ENCODE results near the gene TMEM170A.
A peak's percentile ranks its signal among the peaks of the same experiment; 100 is the strongest.
"Not testable (repeated sequence)": the region's sequence is repeated elsewhere in the genome, so short reads cannot be mapped to it uniquely, and the experiment has no call there.

The TMEM170A gene

DNA sequence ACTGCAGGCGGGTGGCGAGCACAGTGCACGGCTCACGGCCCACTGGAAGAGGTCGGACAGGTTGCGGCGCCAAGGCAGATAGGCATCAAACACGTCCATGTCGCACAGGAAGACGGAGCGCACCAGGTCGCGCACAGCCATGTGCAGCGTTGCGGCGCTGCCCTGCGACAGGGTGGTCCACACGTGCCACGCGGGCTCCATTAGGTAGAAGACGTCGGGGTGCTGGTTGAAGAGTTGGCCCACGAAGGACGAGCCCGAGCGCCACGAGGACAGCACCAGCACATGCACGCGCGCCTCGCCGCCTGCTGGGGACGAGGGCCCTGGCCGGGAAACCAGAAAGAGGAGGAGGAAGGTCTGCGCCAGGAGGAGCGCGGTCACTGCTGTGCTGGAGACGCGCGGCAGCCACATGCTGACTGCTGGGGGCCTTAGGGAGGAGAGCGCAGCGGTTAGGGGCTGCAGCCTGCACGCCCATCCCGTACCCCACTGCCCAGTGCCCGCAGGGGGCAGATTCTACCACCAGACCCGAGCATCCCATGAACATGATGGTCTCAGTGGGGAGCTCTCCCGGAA lies 15.0 kb upstream of the TMEM170A start:
- no peak for DNase-seq

- DNase-seq, result no peak
Observed at GRCh38 chr16:75478480-75479345, 14.2 kb upstream of the TMEM170A start.

DNA sequence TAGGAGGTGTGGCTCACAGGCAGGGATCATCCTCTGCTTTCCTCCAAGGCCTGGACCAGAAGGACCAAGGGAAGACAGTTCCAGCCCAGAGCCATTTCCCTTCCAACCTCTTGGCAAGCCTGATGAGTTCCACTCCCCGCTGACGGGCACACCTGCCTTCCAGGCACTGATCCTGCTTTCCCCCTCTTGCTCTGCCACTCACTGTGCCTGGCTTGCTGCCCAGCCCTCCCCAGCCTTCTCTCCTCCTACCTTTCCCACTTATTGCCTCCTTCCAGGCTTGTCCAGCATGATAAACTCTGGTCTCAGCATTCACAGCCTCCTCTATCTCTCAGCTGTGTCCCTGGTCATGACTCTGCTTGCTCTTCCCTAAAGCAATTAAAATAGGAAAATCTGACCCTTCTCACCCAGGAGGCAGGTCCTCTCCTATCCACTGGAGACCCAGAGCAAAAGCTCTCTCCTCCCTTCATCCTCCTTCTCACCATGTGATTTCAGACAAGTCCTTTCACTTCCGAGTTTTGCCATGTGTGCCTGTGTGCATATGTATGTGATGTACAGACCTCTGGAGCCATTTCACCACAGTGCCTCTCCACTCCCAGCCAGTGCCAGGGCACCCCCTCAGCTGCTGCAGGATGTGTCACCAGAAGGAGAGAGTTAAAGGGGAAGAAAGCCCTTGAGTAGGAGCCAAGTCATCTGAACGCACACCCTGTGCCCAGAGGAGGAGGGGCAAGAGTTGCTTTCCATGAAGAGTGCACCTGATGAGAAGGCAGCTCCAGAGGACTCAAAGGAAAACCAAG lies 13.4 kb upstream of the TMEM170A start:
- DNase-seq, result no peak

DNA sequence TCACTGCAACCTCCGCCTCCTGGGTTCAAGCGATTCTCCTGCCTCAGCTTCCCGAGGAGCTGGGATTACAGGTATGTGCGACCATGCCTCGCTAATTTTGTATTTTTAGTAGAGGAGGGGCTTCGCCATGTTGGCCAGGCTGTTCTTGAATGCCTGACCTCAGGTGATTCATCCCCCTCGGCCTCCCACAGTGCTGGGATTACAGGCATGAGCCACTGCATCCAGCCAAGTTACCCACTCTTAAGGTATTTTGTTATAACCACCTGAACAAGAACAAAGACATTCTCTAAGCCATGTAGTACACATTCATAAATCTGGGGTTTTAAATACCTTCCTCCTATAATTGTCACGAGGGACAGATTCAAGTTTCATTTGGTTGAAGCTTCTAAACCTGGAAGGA lies 12.3 kb upstream of the TMEM170A start:
- no peak for DNase-seq

GRCh38 chr16:75475420-75475847 lies 10.9 kb upstream of the TMEM170A start:
- no peak for DNase-seq

DNA sequence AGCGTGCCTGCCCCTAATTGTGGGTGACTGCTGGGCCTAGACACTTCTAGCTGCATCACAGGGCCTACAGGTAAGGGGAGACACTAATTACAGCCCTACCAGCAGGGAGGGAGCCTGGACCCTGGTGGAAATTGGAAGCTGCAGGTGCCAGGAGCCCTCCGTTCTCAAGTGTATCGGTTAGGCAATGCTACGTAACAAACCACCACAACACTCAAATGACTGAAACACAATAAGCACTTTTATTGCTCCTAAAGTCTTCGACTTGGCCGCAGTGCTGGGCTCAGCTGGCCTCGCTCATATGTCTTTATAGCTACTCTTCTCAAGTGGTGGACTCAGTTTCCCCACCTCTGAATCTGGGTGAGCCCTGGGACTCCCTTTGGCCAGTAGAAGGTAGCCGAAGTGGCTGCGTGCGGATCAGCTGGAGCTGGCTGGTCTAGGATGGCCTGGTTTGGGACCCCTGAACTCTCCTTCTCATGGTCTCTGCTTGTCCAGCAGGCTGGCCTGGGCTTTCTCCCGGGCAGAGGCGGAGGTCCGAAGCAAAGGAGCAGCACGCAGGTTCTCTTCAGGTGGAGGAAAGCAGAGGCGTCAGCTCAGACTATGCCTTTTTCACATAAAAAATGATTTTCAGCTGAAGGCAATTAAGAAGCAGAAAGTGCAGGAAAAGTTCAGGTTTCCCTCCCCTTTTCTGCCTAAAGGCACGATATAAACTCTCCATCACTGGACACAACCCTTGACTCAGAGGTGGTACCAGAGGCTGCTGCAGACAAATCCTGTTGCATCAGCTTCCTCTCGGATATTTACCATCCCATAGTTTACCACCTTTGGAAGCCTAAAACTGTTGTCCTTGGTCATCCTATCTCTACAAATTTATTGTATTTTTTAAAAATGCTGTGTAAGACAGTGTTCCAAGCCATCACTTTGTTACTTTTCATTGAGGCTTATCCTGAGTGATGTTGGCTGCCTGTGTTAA lies 8.7 kb upstream of the TMEM170A start:
- no peak for DNase-seq

GRCh38 chr16:75471723-75472633 lies 7.5 kb upstream of the TMEM170A start:
- peak; percentile 62 for DNase-seq

DNA sequence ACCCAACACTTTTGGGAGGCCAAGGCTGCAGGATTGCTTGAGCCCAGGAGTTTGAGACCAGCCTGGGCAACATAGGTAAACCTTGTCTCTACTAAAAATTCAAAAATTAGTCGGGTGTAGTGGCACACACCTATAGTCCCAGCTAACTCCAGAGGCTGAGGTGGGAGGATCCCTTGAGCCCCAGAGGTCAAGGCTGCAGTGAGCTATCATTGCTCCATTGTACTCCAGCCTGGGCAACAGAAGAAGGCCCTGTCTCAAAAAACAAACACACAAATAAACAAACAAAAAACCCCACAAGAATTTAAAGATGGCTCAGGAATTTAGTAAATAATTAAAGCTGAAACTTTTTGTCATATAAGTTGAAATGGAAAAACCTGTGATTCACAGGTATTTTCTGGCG lies 2.3 kb upstream of the TMEM170A start:
- no peak for DNase-seq

DNA sequence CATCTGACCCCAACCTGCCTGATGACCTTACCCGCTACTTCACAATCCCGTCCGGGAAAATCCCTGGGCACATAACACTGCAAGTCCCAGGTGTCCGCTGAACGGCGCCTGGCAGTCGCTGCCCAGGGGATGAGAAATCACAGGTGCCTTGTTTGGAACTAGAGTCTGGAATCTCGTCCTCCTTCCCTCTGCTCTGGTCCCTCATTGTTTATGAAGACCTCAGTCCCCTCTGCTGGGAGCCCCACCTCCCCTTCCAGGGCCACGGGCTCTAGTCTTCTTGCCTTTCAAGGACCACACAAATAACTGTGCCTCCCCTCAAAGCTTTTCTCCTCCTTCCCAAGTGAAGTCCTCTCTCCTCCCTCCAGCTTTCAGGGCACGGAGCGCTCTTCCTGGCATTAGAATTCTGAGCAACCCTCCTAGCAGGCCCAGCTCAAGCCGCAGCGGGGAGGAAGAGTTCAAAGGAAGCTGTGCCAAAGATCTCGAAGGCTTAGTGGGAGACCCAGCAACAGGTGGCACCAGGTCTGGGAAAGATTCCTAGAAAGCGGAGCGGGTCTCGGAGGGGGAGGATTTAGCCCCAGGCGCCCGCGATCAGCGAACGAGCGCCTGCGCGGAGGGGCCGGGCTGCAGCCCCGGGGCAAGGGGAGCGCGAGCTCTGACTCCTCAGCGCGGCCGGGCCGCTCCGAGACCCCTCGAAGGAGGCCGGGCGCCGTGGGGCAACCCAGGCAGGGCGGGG lies 934 bp downstream of the TMEM170A start:
- DNase-seq, result peak; percentile 11

GRCh38 chr16:75462806-75463205 lies 1.7 kb downstream of the TMEM170A start:
- DNase-seq, result no peak

GRCh38 chr16:75461575-75461974 lies 2.9 kb downstream of the TMEM170A start:
- DNase-seq, result no peak

GRCh38 chr16:75460446-75460845 lies 4.0 kb downstream of the TMEM170A start:
- peak; percentile 9 for DNase-seq

DNA sequence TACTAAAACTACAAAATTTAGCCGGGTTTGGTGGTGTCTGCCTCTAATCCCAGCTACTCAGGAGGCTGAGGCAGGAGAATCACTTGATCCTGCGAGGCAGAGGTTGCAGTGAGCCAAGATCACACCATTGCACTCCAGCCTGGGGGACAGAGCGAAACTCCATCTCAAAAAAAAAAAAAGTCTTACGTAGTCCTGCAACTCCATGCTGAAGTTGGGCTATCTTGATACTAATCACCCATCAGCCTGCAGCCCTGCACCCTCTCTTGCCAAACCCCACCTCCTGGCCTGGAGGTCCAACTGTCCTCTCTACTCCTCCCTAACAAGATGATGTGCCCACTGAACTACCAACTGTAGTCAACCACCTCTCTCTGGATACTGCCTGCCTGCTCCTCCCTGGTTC lies 4.8 kb downstream of the TMEM170A start:
- DNase-seq, result no peak

DNA sequence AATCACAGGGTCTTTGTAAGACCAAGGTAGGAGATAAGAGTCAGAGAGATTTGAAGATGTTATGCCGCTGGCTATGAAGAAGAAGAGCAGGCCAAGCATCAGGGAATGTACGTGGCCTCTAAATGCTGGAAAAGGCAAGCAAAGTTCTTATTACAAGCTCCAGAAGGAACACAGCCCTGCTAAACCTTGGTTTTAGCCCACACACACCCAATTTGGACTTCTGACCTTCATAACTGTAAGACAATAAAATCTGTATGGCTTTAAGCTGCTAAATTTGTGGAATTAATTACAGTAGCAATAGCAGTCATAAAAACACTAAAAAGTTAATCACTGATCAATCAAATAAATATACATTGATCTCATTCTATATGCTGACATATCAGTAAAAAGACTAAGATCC lies 6.0 kb downstream of the TMEM170A start:
- no peak for DNase-seq

DNA sequence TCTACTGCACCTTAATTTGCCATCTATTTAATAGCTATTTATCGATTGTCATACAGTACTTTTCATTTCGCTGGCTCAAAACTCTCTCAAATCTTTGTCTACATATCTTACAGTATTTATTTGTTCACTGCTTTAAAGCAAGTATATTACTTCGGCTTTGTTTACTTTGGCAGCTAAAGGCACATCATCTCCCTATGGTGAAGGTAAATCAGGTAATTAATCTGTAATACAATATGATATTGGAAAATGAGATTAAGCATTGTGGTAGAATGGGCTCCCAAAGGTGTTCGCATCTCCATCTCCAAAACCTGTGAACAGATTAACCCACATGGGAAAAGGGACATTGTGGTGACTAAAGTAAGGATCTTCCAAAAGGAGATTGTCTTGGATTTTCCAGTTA lies 6.5 kb downstream of the TMEM170A start:
- DNase-seq, result no peak

GRCh38 chr16:75457485-75458021 lies 6.9 kb downstream of the TMEM170A start:
- no peak for DNase-seq

- DNase-seq, result no peak
Observed at GRCh38 chr16:75456971-75457370, 7.5 kb downstream of the TMEM170A start.

- not testable (repeated sequence) for DNase-seq
Observed at GRCh38 chr16:75456486-75456885, 8.0 kb downstream of the TMEM170A start.

DNA sequence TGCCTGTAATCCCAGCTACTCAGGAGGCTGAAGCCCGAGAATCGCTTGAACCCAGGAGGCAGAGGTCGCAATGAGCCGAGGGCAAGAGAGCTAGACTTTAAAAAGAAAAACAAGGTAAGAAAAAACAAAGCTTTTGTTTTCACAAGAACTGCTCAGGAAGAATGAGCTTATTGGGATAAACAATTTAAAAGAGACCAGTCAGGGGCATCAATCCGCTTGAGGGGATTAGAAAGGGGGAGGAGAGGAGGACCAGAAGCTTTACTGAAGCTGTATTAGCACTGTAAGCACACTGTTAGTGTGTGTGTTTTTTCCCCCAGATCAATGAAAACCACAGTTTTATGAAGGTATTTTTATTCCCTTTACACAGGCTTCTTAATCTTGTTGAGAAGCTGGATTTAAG lies 8.8 kb downstream of the TMEM170A start:
- DNase-seq, result no peak

- DNase-seq, result no peak
Observed at GRCh38 chr16:75452464-75453190, 11.9 kb downstream of the TMEM170A start.

All from fibroblast of upper back skin (primary cell).